Mammary epithelial cell (primary cell): ENCODE measurements around the gene MOB1A.

ENCODE experiments used
- CTCF ChIP-seq, 2 donors: IDR thresholded peaks in 1 of 2; conservative IDR thresholded peaks in 1 of 2; 2 replicates each; pipeline ENCODE4 v1.5.1; 2011 to 2012; ENCODE audit warnings: inconsistent platforms in 2 of 2, low read length in 2 of 2, mild to moderate bottlenecking in 2 of 2, control low read depth in 1 of 2, low read depth in 1 of 2; ENCODE audit not compliant: insufficient read depth in 1 of 2; ENCODE audit errors: extremely low read depth in 1 of 2
- EZH2 ChIP-seq: IDR thresholded peaks from 2 replicates; pipeline ENCODE4 v1.6.1; 2012; ENCODE audit warnings: low read length, inconsistent platforms, borderline replicate concordance

GRCh38 chr2:74227646-74228045 is 49.0 kb upstream of the MOB1A start:
- no peak for TF ChIP-seq EZH2
- no peak for TF ChIP-seq CTCF (conservative IDR thresholded peaks at IDR 0.05 in 1 of 2, IDR thresholded peaks at IDR 0.05 in 1 of 2; ENCODE audit: extremely low read depth in 1 of 2, insufficient read depth in 1 of 2, low read depth in 1 of 2, low read length in 2 of 2)
